Brain microvascular endothelial cell (primary cell): Measurements from ENCODE around the gene CYP2J2.

ENCODE experiments used
- DNase-seq: peaks from one replicate; pipeline ENCODE4 v3.0.0-alpha.2; 2020
- H3K27ac ChIP-seq: fragments of 250-450 bp; sonication (Bioruptor Pico); 2 replicates; pipeline ENCODE4 v1.5.1; 2020; ENCODE audit warnings: mild to moderate bottlenecking, moderate library complexity
- H3K27me3 ChIP-seq: fragments of 250-450 bp; sonication (Bioruptor Pico); replicated peaks from 2 replicates; pipeline ENCODE4 v1.5.1; 2020; ENCODE audit warnings: mild to moderate bottlenecking
- H3K36me3 ChIP-seq: fragments of 250-450 bp; sonication (Bioruptor Pico); replicated peaks from 2 replicates; pipeline ENCODE4 v1.5.1; 2020; ENCODE audit warnings: mild to moderate bottlenecking
- H3K4me3 ChIP-seq: 2 replicates; pipeline ENCODE4 v1.5.1; 2011; ENCODE audit warnings: low read depth, mild to moderate bottlenecking, control low read depth, low read length, moderate library complexity
- CTCF ChIP-seq: IDR thresholded peaks from 2 replicates; pipeline ENCODE4 v1.5.1; 2011; ENCODE audit warnings: low read depth, mild to moderate bottlenecking, moderate library complexity, low read length, control low read depth, inconsistent platforms; ENCODE audit errors: missing control alignments
- in situ Hi-C: cut with HindIII; loops from 2 replicates; pipeline ENCODE4 v1.10.0; 2017; ENCODE audit warnings: low sequenced_read_pairs, low pct_ligation_motif_present

CYP2J2 gene

GRCh38 chr1:59967780-59968179 lies 41.2 kb upstream of the CYP2J2 start:
- DNase-seq: no peak
- H3K27ac ChIP-seq: no peak overlapping the region
- H3K36me3 ChIP-seq: no peaks in the 10 kb centered on the region
- H3K27me3 ChIP-seq: no peaks in the 10 kb centered on the region
- in situ Hi-C loops: no loop called here
- H3K4me3 ChIP-seq: no peak overlapping the region
- no peak for TF ChIP-seq CTCF

GRCh38 chr1:59967141-59967697 lies 40.6 kb upstream of the CYP2J2 start:
- Histone ChIP-seq H3K27me3 (no peaks in the 10 kb centered on the region), H3K27ac (no peak overlapping the region), H3K4me3 (no peak overlapping the region), H3K36me3 (no peaks in the 10 kb centered on the region)
- in situ Hi-C loops: no loop called here
- DNase-seq: no peak
- no peak for TF ChIP-seq CTCF

- TF ChIP-seq CTCF: peak; percentile 4
- no peak overlapping the region for H3K4me3 ChIP-seq
- no peaks in the 10 kb centered on the region for H3K36me3 ChIP-seq
- peak; percentile 31 for DNase-seq
- no peaks in the 10 kb centered on the region for H3K27me3 ChIP-seq
- in situ Hi-C loops: no loop called here
- no peak overlapping the region for H3K27ac ChIP-seq
Measured at GRCh38 chr1:59952065-59952464, 25.5 kb upstream of the CYP2J2 start.

DNA sequence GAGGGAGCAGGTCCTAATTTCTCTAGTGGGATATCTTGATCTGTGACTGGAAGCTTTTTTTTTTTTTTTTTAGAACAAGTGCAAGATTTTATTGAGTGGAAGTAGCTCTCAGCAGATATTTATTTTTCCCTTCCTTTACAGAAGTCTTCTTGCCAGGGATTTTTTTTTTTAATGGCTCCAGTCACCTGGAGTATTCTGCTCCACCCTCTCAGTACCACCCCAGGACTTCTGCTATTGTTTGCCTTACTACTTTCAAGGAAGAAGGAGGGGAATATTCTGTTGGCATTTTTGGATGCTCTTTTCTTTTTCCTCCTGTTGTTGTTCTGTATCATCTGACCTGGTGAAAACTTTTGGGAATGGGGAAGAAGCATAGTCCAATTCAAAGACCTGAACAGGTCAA lies 23.1 kb upstream of the CYP2J2 start:
- no peak overlapping the region for H3K27ac ChIP-seq
- H3K27me3 ChIP-seq: no peaks in the 10 kb centered on the region
- H3K36me3 ChIP-seq: no peaks in the 10 kb centered on the region
- in situ Hi-C loops: no loop called here
- H3K4me3 ChIP-seq: no peak overlapping the region
- no peak for TF ChIP-seq CTCF
- no peak for DNase-seq

DNA sequence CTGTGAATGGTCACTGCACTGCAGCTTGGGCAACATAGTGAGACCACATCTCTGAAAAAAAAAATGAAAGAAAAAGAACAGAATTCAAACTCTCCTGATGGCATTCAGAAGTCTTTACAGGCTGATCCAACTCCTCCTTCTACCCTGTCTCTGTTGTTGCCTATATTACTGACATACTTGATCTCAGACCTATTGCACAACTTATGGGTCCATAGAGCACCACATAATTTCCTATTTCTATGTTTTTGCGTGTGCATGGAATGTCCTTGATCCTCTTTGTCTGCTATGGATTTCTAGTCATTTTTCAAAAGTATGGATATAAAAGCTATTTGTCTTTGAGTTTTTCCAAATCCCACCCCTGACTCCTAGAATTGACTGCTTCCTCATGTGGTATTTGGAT lies 22.4 kb upstream of the CYP2J2 start:
- TF ChIP-seq CTCF: no peak
- H3K27ac ChIP-seq: no peak overlapping the region
- DNase-seq: no peak
- in situ Hi-C loops: no loop called here
- H3K27me3 ChIP-seq: no peaks in the 10 kb centered on the region
- H3K36me3 ChIP-seq: no peaks in the 10 kb centered on the region
- no peak overlapping the region for H3K4me3 ChIP-seq
